Measurements from ENCODE around the gene ELF4.

Gene ELF4

GRCh38 chrX:130086447-130087206 lies 23.7 kb downstream of the ELF4 start:
- ChIA-PET POLR2A (no interaction called here), CTCF (interaction anchor here (1.0 to 2.2 kb wide), 9 partner anchors 9 to 90 kb away, joined by 3 to 9 read pairs (median 4); partner anchors contain the start of gene ELF4)
- TF ChIP-seq CTCF (IDR thresholded peaks at IDR 0.05; ENCODE audit: control extremely low read depth, extremely low read depth, low read depth, missing control alignments), result no peak
- peak; percentile 54 for DNase-seq (ENCODE audit: extremely low spot score)

- no peak for TF ChIP-seq CTCF (IDR thresholded peaks at IDR 0.05; ENCODE audit: control extremely low read depth, extremely low read depth, low read depth, missing control alignments)
- DNase-seq (ENCODE audit: extremely low spot score), result no peak
- CTCF ChIA-PET, result interaction anchor here (1.2 to 2.2 kb wide), 7 partner anchors 18 to 91 kb away, joined by 3 to 9 read pairs (median 3); partner anchors contain the start of gene ELF4
- POLR2A ChIA-PET, result interaction anchor here (1.3 kb wide), 1 partner anchor 23 kb away, joined by 4 read pairs; no protein-coding TSS in a partner anchor
Observed at GRCh38 chrX:130085551-130086446, 24.5 kb downstream of the ELF4 start.

- DNase-seq (ENCODE audit: extremely low spot score), result peak; percentile 73
- CTCF ChIA-PET, result interaction anchor here (1.0 to 1.5 kb wide), 6 partner anchors 19 to 107 kb away, joined by 3 to 5 read pairs (median 3); no protein-coding TSS in a partner anchor
Observed at GRCh38 chrX:130084631-130085237, 25.6 kb downstream of the ELF4 start.

GRCh38 chrX:130083656-130084382 lies 26.5 kb downstream of the ELF4 start:
- ChIA-PET CTCF (interaction anchor here (1.0 to 1.4 kb wide), 4 partner anchors 23 to 108 kb away, joined by 3 to 5 read pairs (median 4); no protein-coding TSS in a partner anchor), POLR2A (no interaction called here)
- no peak for TF ChIP-seq CTCF (IDR thresholded peaks at IDR 0.05; ENCODE audit: control extremely low read depth, extremely low read depth, low read depth, missing control alignments)
- peak; percentile 51 for DNase-seq (ENCODE audit: extremely low spot score)

More at GRCh38 chrX:130084631-130085237, 25.6 kb downstream of the ELF4 start:
- no peak for TF ChIP-seq CTCF (IDR thresholded peaks at IDR 0.05; ENCODE audit: control extremely low read depth, extremely low read depth, low read depth, missing control alignments)
- POLR2A ChIA-PET, result interaction anchor here (1.3 kb wide), 1 partner anchor 25 kb away, joined by 4 read pairs; no protein-coding TSS in a partner anchor

GRCh38 chrX:130083107-130083490 lies 27.2 kb downstream of the ELF4 start:
- POLR2A ChIA-PET, result interaction anchor here (0.8 kb wide), 1 partner anchor 22 kb away, joined by 5 read pairs; no protein-coding TSS in a partner anchor
- DNase-seq (ENCODE audit: extremely low spot score), result no peak
- TF ChIP-seq CTCF (IDR thresholded peaks at IDR 0.05; ENCODE audit: control extremely low read depth, extremely low read depth, low read depth, missing control alignments), result no peak
- CTCF ChIA-PET, result interaction anchor here (0.9 to 7.9 kb wide), 3 partner anchors 22 to 87 kb away, joined by 3 to 92 read pairs (median 3); no protein-coding TSS in a partner anchor

Measured in GM10248 (cell line).